Measurements from ENCODE around the gene SPATA6. TPM values are rescaled to one million over a fixed set of nuclear protein-coding genes. Genes with fewer than 3 reads are reported as not detected.

SPATA6 gene
- total and polyA plus RNA-seq, 2 of the 13 experiments (the other 11 are each of a cell fraction or from before 2014, with no cell fraction given), result 0.81 to 3.3 TPM

GRCh38 chr1:48493041-48493440 is 21.0 kb upstream of the SPATA6 start:
- Histone ChIP-seq H3K27me3 (ENCODE audit: control insufficient read depth in 1 of 2, insufficient read depth in 2 of 2, low read length in 2 of 2) (no peaks in the 10 kb centered on the region), H3K4me3 (replicated peaks in 1 of 3; ENCODE audit: insufficient read depth in 1 of 3, low read depth in 2 of 3, low read length in 3 of 3) (no peak overlapping the region), H4K20me1 (ENCODE audit: insufficient read depth, low read length) (no peaks in the 10 kb centered on the region), H3K36me3 (replicated peaks in 1 of 2; ENCODE audit: control insufficient read depth in 1 of 2, insufficient read depth in 2 of 2, low read length in 2 of 2) (no peaks in the 10 kb centered on the region), H3K4me1 (ENCODE audit: insufficient read depth, low read length) (peaks cover 28% of the 10 kb centered on the region), H3K27ac (ENCODE audit: extremely low read length, insufficient read depth, low read length) (no peak overlapping the region), H3K79me2 (ENCODE audit: insufficient read depth, low read length) (no peaks in the 10 kb centered on the region), H3K9ac (ENCODE audit: insufficient read depth, low read depth, low read length) (no peak overlapping the region), H3K9me3 (ENCODE audit: low read length) (no peaks in the 10 kb centered on the region), H2AFZ (ENCODE audit: low read length) (no peak overlapping the region), H3K4me2 (ENCODE audit: low read depth, low read length) (no peak overlapping the region)
- FAIRE-seq (no peak), DNase-seq (ENCODE audit: low spot score) (no peak), ATAC-seq (no peak)
- ChIA-PET CTCF (ENCODE audit: low intra/inter-chr PET ratio, low total read pairs) (no interaction called here), POLR2A (no interaction called here)
- TF ChIP-seq CBX5 (CRISPR knock-in tag; IDR thresholded peaks at IDR 0.05; ENCODE audit: borderline replicate concordance) (no peak), ZNF687 (CRISPR knock-in tag; IDR thresholded peaks at IDR 0.05) (no peak), NCOR1 (IDR thresholded peaks at IDR 0.05; ENCODE audit: borderline replicate concordance, low read length) (no peak), MXI1 (IDR thresholded peaks at IDR 0.05; ENCODE audit: borderline replicate concordance, low read depth, low read length) (no peak), ZNF501 (CRISPR knock-in tag; IDR thresholded peaks at IDR 0.05) (no peak), ZNF224 (CRISPR knock-in tag; IDR thresholded peaks at IDR 0.05) (no peak), ZNF614 (CRISPR knock-in tag; IDR thresholded peaks at IDR 0.05; ENCODE audit: borderline replicate concordance) (no peak)
- TF ChIP-seq, protein P1, sequence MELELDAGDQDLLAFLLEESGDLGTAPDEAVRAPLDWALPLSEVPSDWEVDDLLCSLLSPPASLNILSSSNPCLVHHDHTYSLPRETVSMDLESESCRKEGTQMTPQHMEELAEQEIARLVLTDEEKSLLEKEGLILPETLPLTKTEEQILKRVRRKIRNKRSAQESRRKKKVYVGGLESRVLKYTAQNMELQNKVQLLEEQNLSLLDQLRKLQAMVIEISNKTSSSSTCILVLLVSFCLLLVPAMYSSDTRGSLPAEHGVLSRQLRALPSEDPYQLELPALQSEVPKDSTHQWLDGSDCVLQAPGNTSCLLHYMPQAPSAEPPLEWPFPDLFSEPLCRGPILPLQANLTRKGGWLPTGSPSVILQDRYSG (CRISPR knock-in tag; IDR thresholded peaks at IDR 0.05), result no peak
- in situ Hi-C loops (cut with HindIII; ENCODE audit: extremely low pct_ligation_motif_present, low pct_unique_long_range_greater_than_20kb), result no loop called here
- WGBS (ENCODE audit: low lambda C conversion rate), result 65% methylated on average over 5 of the region's 5 CpGs
- BruUV-seq (replicated peaks), result no TSS peak
- intact Hi-C loops (cut with micrococcal nuclease; ENCODE audit: unreplicated experiment), result no loop called here

Measured in HepG2 (cell line).